ENCODE data around the gene TSPAN4.
A peak's percentile ranks its signal among the peaks of the same experiment; 100 is the strongest.

Gene TSPAN4

DNA sequence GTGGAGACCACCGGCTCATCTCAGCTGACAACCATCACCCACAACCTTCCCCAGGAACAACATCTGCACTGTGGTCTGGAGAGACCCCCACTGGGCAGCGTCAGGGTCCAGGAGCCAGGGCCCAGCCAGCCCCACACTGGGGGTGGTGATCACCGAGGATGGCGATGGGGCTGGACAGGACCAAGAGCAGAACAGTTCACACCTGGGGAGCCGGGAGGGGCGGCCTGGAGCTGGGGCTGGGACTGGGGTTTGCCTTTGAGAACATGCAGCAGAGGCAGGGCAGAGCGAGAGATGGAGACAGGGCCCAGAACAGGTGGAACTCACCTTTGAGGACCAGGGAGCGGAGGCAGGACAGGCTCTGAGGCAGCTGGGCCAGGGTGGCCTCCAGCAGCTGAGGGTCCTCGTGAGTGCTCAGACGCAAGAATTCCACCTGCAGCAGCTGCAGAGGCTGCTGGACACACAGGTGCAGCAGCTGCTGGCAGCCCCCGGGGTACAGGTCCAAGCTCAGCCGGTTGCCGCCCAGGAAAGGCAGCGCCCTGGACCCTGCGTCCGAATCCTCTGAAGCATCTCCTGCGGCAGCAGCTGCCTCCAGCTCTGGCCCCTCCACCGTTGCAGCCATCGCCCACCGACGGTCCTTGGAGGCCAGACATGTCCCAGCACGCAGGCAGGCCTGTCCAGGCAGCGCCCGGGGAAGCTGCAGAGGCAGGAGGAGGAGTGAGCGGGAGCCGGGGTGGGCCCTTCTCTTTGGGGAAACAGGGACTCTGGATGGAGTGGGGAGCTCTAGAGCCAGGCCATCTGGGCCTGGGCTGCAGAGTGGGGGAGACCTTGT, 38.7 kb upstream of the TSPAN4 start:
- no peak for DNase-seq (ENCODE audit: insufficient read length, low spot score)
- FAIRE-seq, result no peak

GRCh38 chr11:804599-804964, 38.1 kb upstream of the TSPAN4 start:
- DNase-seq (ENCODE audit: insufficient read length, low spot score) (no peak), FAIRE-seq (no peak)

GRCh38 chr11:808427-809286, 34.0 kb upstream of the TSPAN4 start:
- DNase-seq (ENCODE audit: insufficient read length, low spot score) (no peak), FAIRE-seq (peak; percentile 71)

DNA sequence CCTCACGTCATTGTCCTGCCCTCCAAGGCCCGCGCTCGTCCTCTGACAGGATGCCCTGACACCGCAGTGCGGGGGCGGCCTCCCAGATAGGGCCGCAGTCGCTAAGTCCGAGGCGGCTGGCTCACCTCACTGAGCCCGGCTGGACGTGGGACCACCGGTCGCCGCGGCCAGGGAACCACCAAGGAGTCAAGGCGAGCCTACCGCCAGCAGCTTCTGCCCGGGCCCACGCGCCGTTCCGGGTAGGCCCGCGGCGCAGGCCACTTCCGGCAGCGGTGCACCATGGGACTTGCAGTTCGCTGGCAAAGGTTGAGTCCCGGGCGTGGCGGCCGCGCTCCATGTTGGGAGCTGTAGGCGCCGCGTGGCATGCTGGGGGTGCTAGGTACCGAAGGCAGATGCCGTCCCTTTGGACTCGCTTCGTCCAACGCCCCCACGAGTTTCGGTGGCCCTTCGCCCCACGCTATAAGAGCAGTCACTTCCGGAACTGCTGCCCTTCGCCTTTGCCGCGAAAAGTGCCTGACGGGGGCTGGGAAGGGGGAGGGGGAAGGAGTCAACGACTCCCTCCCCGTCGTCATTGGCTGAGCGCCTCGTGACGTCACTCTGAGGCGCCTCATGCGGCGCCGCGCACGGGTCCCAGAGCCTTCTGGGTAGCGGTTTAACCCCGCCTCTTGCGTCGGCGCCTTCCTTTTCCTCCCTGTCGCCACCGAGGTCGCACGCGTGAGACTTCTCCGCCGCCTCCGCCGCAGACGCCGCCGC, 33.2 kb upstream of the TSPAN4 start, which contains the start of gene RPLP2:
Gene RPLP2, plus strand, starts transcription at position 681 of the 753 bp plus-strand sequence. CDS start 268 bp downstream, outside the sequence.
- DNase-seq (ENCODE audit: insufficient read length, low spot score) (peak; percentile 94), FAIRE-seq (peak; percentile 96)

- no peak for FAIRE-seq
- no peak for DNase-seq (ENCODE audit: insufficient read length, low spot score)
Observed at GRCh38 chr11:810040-810567, 32.5 kb upstream of the TSPAN4 start.

GRCh38 chr11:811446-812245, 31.0 kb upstream of the TSPAN4 start:
- FAIRE-seq (no peak), DNase-seq (ENCODE audit: insufficient read length, low spot score) (no peak)

GRCh38 chr11:812390-812789, 30.3 kb upstream of the TSPAN4 start:
- FAIRE-seq (no peak), DNase-seq (ENCODE audit: insufficient read length, low spot score) (no peak)

DNA sequence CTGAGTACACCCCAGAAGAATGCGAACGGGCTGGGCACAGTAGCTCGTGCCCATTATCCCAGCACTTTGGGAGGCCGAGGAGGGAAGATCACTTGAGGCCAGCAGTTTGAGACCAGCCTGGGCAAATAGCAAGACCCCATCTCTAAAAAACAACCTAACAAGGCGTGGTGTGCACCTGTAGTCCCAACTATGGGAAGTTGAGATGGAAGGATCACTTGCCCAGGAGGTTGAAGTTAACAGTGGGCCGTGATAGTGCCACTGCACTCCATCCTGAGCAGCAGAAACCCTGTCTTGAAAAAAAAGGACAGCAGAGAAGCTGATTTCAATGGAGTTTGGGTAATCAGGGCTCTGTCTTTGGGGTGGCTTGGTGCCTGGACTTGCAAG, 29.6 kb upstream of the TSPAN4 start:
- DNase-seq (ENCODE audit: insufficient read length, low spot score), result no peak
- no peak for FAIRE-seq

DNA sequence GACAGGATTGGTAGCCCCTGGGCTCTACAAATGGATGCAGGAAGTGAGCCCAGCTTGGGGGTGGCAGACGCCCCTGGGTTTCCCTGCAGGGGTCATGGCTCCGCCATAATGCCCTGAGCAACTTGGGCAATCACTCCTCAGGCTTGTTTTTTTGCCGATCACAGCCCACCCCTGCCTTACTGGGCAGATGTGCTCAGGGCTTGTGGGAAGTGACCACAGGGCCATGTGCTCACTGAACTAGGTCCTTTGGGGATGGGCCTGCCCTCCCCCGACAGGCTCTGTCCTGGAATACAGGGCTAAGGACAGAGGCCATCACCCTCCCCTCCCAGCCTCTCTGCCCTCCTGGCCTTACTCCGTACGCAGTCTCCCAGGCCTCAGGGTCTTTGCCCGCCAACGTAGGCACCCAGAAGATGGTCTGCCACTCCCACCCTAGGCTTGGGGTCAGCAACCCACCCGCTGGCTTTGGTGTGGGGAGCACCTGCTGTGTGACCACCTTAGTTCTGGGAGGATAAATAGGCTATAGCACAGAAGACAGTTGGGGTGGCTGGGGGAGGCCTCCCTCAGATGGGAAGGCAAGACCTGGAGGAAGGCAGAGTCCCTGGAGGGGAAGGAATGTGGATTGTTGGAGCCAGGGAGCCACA, 29.1 kb upstream of the TSPAN4 start:
- FAIRE-seq (no peak), DNase-seq (ENCODE audit: insufficient read length, low spot score) (no peak)

DNA sequence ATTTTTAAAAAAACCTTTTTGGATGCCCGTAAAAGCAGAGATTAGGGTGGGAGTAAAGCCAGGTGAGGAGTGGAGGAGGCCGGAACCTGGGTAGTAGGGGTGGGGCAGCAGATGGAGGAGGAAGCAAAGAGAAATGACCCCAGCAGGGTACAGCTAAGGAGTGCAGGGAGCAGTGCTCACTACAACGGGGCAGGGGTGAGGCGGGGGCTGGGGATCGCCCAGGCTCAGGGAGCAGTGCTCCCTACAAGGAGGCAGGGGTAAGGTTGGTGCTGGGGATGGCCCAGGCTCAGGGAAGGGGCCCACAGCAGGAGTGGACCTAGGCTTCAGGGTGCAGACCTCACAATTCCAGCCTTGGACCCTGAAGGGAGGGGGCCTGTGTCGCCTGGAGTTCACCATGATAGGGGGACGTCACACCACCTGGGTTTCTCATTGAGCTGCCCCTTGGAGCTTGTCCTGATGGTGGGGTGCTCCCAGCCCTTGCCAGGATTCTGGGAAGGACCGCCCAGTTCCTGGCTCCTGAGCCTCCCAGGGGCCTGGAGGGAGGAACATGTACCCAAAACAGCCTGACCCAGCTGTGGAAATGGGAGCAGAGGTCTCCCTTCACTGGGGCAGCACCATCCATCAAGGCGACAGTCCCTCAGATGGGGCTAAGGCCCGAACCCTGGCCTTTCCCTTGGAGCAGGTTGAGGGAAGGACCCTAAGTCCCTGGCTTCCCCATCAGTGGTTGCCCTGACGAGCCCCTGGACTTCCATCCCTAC, 26.8 kb upstream of the TSPAN4 start:
- DNase-seq (ENCODE audit: insufficient read length, low spot score) (no peak), FAIRE-seq (no peak)

- FAIRE-seq (no peak), DNase-seq (ENCODE audit: insufficient read length, low spot score) (no peak)
Observed at GRCh38 chr11:816433-816779, 26.2 kb upstream of the TSPAN4 start.

GRCh38 chr11:818396-819128, 24.1 kb upstream of the TSPAN4 start, which contains the start of gene PNPLA2:
Gene PNPLA2, plus strand, starts transcription at chr11:818914. Its CDS starts 805 bp downstream, at chr11:819719.
- no peak for DNase-seq (ENCODE audit: insufficient read length, low spot score)
- no peak for FAIRE-seq

DNA sequence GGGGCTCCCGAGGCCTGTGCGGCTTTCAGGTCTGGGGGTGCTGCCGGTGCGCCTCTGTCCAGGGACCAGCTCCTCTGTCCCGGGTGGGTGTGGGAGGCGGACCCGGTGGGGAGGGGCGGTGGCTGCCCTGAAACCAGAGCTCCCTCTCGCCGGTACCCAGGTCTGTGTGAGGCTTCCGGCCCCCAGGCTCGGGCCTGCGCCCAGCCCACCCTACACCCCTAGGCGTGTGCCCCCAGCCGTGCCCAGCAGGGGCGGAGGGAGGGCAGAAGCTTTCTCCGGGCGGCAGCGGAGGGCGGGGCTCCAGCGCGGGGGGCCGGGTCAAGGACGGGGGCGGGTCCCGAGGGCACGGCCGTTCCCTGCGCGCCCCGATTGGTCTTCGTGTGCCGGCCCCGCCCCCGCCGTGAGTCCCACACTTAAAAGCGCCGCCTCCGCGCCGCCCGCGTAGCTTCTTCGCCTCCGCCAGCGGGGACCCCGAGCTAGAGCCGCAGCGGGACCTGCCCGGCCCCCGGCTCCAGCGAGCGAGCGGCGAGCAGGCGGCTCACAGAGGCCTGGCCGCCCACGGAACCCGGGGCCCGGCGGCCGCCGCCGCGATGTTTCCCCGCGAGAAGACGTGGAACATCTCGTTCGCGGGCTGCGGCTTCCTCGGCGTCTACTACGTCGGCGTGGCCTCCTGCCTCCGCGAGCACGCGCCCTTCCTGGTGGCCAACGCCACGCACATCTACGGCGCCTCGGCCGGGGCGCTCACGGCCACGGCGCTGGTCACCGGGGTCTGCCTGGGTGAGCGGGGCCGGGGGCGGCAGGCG, 23.3 kb upstream of the TSPAN4 start:
- peak; percentile 88 for DNase-seq (ENCODE audit: insufficient read length, low spot score)
- peak; percentile 80 for FAIRE-seq

GRCh38 chr11:819943-820649, 22.6 kb upstream of the TSPAN4 start:
- peak; percentile 98 for DNase-seq (ENCODE audit: insufficient read length, low spot score)
- peak; percentile 98 for FAIRE-seq

DNA sequence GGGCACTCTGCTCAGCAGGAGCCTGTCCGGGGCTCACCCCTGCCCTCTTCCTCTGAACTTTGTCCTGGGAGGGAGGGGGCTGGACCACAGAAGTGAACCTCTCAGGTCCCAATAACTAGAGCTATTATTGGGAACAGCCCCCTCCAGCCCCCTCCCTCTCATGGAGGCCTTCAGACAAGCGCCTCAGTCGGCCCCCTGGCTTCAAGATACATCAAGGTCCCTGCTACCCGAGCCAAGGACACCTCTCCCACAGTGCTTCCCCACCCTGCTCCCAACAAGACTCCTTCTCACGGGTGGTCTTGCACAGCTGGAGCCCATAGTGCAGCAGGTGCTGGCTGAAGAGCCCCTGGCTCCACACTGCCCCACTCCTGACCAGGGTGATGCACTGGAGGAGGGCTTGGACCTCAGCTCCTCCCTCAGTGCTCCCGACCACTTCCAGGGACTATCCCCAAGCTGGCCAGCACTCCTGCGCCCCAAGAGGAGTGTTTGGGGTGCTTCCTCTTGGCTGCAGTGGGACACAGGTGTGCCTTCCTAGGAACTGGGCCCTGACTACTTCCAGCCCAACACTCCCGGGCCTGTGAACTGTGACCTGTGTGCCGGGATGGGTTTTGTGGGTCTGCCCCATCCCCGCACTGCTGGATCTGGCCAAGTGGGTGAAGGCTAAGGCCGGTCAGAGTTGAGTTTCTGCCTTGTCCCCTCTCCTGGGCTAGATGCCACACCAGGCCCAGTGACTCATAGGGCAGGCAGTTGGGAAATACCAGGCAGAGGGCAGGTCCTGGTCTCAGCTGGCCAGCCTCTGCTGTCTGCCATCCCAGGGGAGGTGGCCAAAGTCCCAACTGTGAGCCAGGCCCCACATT, 21.8 kb upstream of the TSPAN4 start:
- no peak for FAIRE-seq
- DNase-seq (ENCODE audit: insufficient read length, low spot score), result no peak
